ENCODE data around the gene LRRFIP2.

Gene LRRFIP2

GRCh38 chr3:37114251-37115145 is 59.9 kb downstream of the LRRFIP2 start:
- DNase-seq, result peak; percentile 61

GRCh38 chr3:37112987-37113386 is 61.4 kb downstream of the LRRFIP2 start:
- DNase-seq, result no peak

- DNase-seq, result no peak
Observed at GRCh38 chr3:37111199-37111598, 63.2 kb downstream of the LRRFIP2 start.

- DNase-seq, result no peak
Observed at GRCh38 chr3:37107846-37108245, 66.5 kb downstream of the LRRFIP2 start.

GRCh38 chr3:37103103-37103808 is 71.1 kb downstream of the LRRFIP2 start:
- DNase-seq, result no peak

GRCh38 chr3:37100411-37100810 is 74.0 kb downstream of the LRRFIP2 start:
- DNase-seq, result no peak

GRCh38 chr3:37099469-37099868 is 74.9 kb downstream of the LRRFIP2 start:
- DNase-seq, result no peak

GRCh38 chr3:37098884-37099283 is 75.5 kb downstream of the LRRFIP2 start:
- DNase-seq, result no peak

- DNase-seq, result no peak
Observed at GRCh38 chr3:37097776-37098175, 76.6 kb downstream of the LRRFIP2 start.

- no peak for DNase-seq
Observed at GRCh38 chr3:37096975-37097374, 77.4 kb downstream of the LRRFIP2 start.

GRCh38 chr3:37096288-37096687 is 78.1 kb downstream of the LRRFIP2 start:
- no peak for DNase-seq

- no peak for DNase-seq
Observed at GRCh38 chr3:37094636-37095035, 79.7 kb downstream of the LRRFIP2 start.

GRCh38 chr3:37093481-37093880 is 80.9 kb downstream of the LRRFIP2 start:
- no peak for DNase-seq

- no peak for DNase-seq
Observed at GRCh38 chr3:37092484-37092883, 81.9 kb downstream of the LRRFIP2 start.

- DNase-seq, result no peak
Observed at GRCh38 chr3:37087870-37088269, 86.5 kb downstream of the LRRFIP2 start.

GRCh38 chr3:37086918-37087317 is 87.5 kb downstream of the LRRFIP2 start:
- DNase-seq, result no peak

- no peak for DNase-seq
Observed at GRCh38 chr3:37082317-37082716, 92.1 kb downstream of the LRRFIP2 start.

GRCh38 chr3:37075955-37076354 is 98.4 kb downstream of the LRRFIP2 start:
- no peak for DNase-seq

- peak; percentile 18 for DNase-seq
Observed at GRCh38 chr3:37074178-37074577, 100.2 kb downstream of the LRRFIP2 start.

GRCh38 chr3:37072892-37073291 is 101.5 kb downstream of the LRRFIP2 start:
- DNase-seq, result peak; percentile 42

- no peak for DNase-seq
Observed at GRCh38 chr3:37071921-37072320, 102.5 kb downstream of the LRRFIP2 start.

GRCh38 chr3:37068031-37068430 is 106.4 kb downstream of the LRRFIP2 start:
- no peak for DNase-seq

GRCh38 chr3:37067577-37067976 is 106.8 kb downstream of the LRRFIP2 start:
- DNase-seq, result no peak

- DNase-seq, result no peak
Observed at GRCh38 chr3:37064747-37065146, 109.6 kb downstream of the LRRFIP2 start.

Measured in amniotic stem cell (primary cell).